ENCODE results near the gene RABL2A.
A peak's percentile ranks its signal among the peaks of the same experiment; 100 is the strongest.
"Not testable (repeated sequence)": the region's sequence is repeated elsewhere in the genome, so short reads cannot be mapped to it uniquely, and the experiment has no call there.

GRCh38 chr2:113603467-113604084 is 23.5 kb upstream of the RABL2A start:
- TF ChIP-seq, protein P1, sequence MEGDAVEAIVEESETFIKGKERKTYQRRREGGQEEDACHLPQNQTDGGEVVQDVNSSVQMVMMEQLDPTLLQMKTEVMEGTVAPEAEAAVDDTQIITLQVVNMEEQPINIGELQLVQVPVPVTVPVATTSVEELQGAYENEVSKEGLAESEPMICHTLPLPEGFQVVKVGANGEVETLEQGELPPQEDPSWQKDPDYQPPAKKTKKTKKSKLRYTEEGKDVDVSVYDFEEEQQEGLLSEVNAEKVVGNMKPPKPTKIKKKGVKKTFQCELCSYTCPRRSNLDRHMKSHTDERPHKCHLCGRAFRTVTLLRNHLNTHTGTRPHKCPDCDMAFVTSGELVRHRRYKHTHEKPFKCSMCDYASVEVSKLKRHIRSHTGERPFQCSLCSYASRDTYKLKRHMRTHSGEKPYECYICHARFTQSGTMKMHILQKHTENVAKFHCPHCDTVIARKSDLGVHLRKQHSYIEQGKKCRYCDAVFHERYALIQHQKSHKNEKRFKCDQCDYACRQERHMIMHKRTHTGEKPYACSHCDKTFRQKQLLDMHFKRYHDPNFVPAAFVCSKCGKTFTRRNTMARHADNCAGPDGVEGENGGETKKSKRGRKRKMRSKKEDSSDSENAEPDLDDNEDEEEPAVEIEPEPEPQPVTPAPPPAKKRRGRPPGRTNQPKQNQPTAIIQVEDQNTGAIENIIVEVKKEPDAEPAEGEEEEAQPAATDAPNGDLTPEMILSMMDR (IDR thresholded peaks at IDR 0.05): not testable (repeated sequence)
- TF ChIP-seq POLR2A (IDR thresholded peaks at IDR 0.05): peak; percentile 47 to 64
